Transverse colon (tissue), 4 donors: ENCODE measurements around the gene TSACC. TPM values are rescaled to one million over a fixed set of nuclear protein-coding genes. Genes with fewer than 3 reads are reported as not detected.
A peak's percentile ranks its signal among the peaks of the same experiment; 100 is the strongest.

Experiments used
- DNase-seq: peaks from one replicate; pipeline ENCODE4 v3.0.0-alpha.2; 2019
- H3K27ac ChIP-seq, 4 donors: fragments of 200-600 bp; sonication (generic); 2 replicates each; pipeline ENCODE4 v1.5.1; 2016 to 2018; ENCODE audit warnings: inconsistent platforms in 4 of 4
- H3K27me3 ChIP-seq: fragments of 200-600 bp; sonication (generic); 2 replicates; pipeline ENCODE4 v1.5.1; 2017; ENCODE audit warnings: inconsistent platforms
- H3K36me3 ChIP-seq, 4 donors: fragments of 200-600 bp; sonication (generic); 2 replicates each; pipeline ENCODE4 v1.5.1; 2017 to 2019; ENCODE audit warnings: inconsistent platforms in 4 of 4
- H3K4me1 ChIP-seq, 4 donors: fragments of 200-600 bp; sonication (generic); 2 replicates each; pipeline ENCODE4 v1.5.1; 2017 to 2020; ENCODE audit warnings: inconsistent platforms in 4 of 4
- H3K4me3 ChIP-seq, 4 donors: fragments of 200-600 bp; sonication (generic); 1 replicate in 1 of 4; 2 replicates in 3 of 4; pipeline versions ENCODE4 v1.5.1 to v1.6.1; 2017 to 2019; ENCODE audit warnings: inconsistent platforms in 4 of 4
- H3K9me3 ChIP-seq, 2 donors: fragments of 200-600 bp; sonication (generic); 2 replicates each; pipeline ENCODE4 v1.5.1; 2017 to 2019; ENCODE audit warnings: inconsistent platforms in 2 of 2
- EP300 ChIP-seq: sonication (generic); formaldehyde crosslinking; IDR thresholded peaks from one replicate; pipeline ENCODE4 v1.6.1; 2017; ENCODE audit warnings: antibody characterized with exemption, low read depth
- POLR2A ChIP-seq: fragments of 450-650 bp; IDR thresholded peaks from one replicate; pipeline ENCODE4 v1.6.1; 2016; ENCODE audit warnings: antibody characterized with exemption, mild to moderate bottlenecking, moderate library complexity
- POLR2AphosphoS5 ChIP-seq, 3 donors: sonication (generic); formaldehyde crosslinking; IDR thresholded peaks; one replicate each; pipeline ENCODE4 v1.6.1; 2016; ENCODE audit warnings: antibody characterized with exemption in 3 of 3
- WGBS, 2 donors: methylation state at CpG; one replicate each; pipeline ENCODE4 v1.1.5; 2018; ENCODE audit warnings: low coverage in 1 of 2; 5-methylcytosine and 5-hydroxymethylcytosine counted together
- in situ Hi-C, 4 donors: fragments of 200-750 bp; cut with MboI; loops; one replicate each; pipeline versions ENCODE4 v1.15.0 to v1.15.1; 2017; ENCODE audit warnings: low sequenced_read_pairs in 3 of 4, low pct_ligation_motif_present in 1 of 4, low pct_unique_long_range_greater_than_20kb in 1 of 4
- intact Hi-C: fragments of 100-400 bp; cut with DNase I; formaldehyde crosslinking; loops from one replicate; pipeline ENCODE4 v1.15.1; 2023; ENCODE audit warnings: low total_unique reads
- total RNA-seq, 4 donors: library from RNA; depleted of rRNA; stranded (reverse); fragments of >200 nt; gene quantifications; one replicate each; pipeline ENCODE4 v1.1.0, GENCODE V29; 2016
- TF ChIP-seq, protein P1 (sequence below), 5 experiments: fragments of 200-600 bp in 3 of 5; fragments of 450-650 bp in 2 of 5; sonication (generic) in 3 of 5; IDR thresholded peaks; 1 replicate in 2 of 5; 2 replicates in 3 of 5; pipeline ENCODE4 v1.5.1; 2016 to 2017; ENCODE audit warnings: antibody characterized with exemption in 5 of 5, inconsistent platforms in 3 of 5, mild to moderate bottlenecking in 2 of 5, moderate library complexity in 1 of 5

Gene TSACC
- total RNA-seq, 4 donors from 2014 or later = not detected

DNA sequence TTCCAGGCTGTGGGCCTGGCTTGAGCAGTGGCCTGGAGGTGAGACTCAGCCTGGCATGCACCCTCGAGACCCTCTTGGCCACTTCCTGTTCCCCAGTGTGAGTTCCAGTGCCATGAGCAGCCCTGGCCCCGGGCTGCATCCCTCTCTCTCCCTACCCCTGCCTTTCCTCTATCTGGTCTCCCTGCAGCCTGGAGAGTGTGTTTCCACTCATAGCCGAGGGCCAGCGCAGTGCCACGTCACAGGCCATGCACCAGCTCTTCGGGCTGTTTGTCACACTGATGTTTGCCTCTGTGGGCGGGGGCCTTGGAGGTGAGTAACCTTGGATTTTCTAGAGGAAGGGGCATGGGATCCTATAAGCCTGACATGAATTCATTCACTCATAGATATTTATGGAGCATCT is 44.2 kb downstream of the TSACC start:
- TF ChIP-seq POLR2A (no peak), EP300 (no peak), POLR2AphosphoS5 (IDR thresholded peaks at IDR 0.05) (no peak)
- TF ChIP-seq, protein P1, sequence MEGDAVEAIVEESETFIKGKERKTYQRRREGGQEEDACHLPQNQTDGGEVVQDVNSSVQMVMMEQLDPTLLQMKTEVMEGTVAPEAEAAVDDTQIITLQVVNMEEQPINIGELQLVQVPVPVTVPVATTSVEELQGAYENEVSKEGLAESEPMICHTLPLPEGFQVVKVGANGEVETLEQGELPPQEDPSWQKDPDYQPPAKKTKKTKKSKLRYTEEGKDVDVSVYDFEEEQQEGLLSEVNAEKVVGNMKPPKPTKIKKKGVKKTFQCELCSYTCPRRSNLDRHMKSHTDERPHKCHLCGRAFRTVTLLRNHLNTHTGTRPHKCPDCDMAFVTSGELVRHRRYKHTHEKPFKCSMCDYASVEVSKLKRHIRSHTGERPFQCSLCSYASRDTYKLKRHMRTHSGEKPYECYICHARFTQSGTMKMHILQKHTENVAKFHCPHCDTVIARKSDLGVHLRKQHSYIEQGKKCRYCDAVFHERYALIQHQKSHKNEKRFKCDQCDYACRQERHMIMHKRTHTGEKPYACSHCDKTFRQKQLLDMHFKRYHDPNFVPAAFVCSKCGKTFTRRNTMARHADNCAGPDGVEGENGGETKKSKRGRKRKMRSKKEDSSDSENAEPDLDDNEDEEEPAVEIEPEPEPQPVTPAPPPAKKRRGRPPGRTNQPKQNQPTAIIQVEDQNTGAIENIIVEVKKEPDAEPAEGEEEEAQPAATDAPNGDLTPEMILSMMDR (IDR thresholded peaks at IDR 0.05) = no peak
- WGBS, 2 donors = 40 to 56% methylated on average over 1 to 7 of the region's 7 CpGs
- DNase-seq = no peak
- Histone ChIP-seq H3K27ac (no peak overlapping the region), H3K36me3 (no peaks in the 10 kb centered on the region), H3K4me3 (no peak overlapping the region), H3K27me3 (peaks cover 18% of the 10 kb centered on the region), H3K4me1 (no peaks in the 10 kb centered on the region), H3K9me3 (no peaks in the 10 kb centered on the region)
- in situ Hi-C loops (loop anchor here in 2 of 4 donors (10.0 to 25.0 kb wide), 2 partner anchors 62 to 230 kb away; partner anchors contain the start of genes GPATCH4 (in 1 of the 2) and HAPLN2 (in 1 of the 2)), intact Hi-C loops (no loop called here)

- H3K9me3 ChIP-seq = no peaks in the 10 kb centered on the region
- no peaks in the 10 kb centered on the region for H3K36me3 ChIP-seq
- peak; percentile 60 for DNase-seq
- TF ChIP-seq POLR2AphosphoS5 (IDR thresholded peaks at IDR 0.05) (no peak), POLR2A (no peak)
- TF ChIP-seq, protein P1 (IDR thresholded peaks at IDR 0.05) = peak; percentile 66 to 80 (median 76)
- peaks cover 22% of the 10 kb centered on the region for H3K27me3 ChIP-seq
- in situ Hi-C loops (loop anchor here in 2 of 4 donors (10.0 to 25.0 kb wide), 2 partner anchors 62 to 229 kb away; partner anchors contain the start of genes GPATCH4 (in 1 of the 2) and HAPLN2 (in 1 of the 2)), intact Hi-C loops (no loop called here)
- no peak overlapping the region for H3K27ac ChIP-seq
- H3K4me3 ChIP-seq = no peak overlapping the region
- 45% methylated on average over 9 of the region's 9 CpGs; no CpG with 5 or more reads in 1 of the 2 donors for WGBS, 2 donors
- H3K4me1 ChIP-seq = no peaks in the 10 kb centered on the region
Measured at GRCh38 chr1:156383023-156383422, 44.7 kb downstream of the TSACC start.

DNA sequence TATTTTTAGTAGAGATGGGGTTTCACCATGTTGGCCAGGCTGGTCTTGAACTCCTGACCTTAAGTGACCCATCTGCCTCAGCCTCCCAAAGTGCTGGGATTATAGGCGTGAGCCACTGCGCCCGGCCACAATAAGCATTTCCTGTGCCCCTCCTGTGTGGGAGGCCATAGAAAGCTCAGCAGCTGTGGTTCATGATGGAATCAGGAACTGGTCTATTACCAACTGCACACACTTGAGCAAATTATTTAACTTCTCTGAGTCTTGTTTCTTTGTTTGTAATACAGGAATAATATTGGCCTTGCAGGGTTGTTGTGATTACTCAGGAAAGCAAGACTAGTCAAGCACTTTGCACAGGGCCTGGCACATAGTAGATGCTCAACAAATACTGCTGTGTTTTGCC is 45.7 kb downstream of the TSACC start:
- no peak for DNase-seq
- Histone ChIP-seq H3K4me3 (no peak overlapping the region), H3K36me3 (no peaks in the 10 kb centered on the region), H3K4me1 (no peaks in the 10 kb centered on the region), H3K27ac (no peak overlapping the region), H3K9me3 (no peaks in the 10 kb centered on the region), H3K27me3 (peaks cover 32% of the 10 kb centered on the region)
- intact Hi-C loops (no loop called here), in situ Hi-C loops (loop anchor here in 2 of 4 donors (10.0 to 25.0 kb wide), 2 partner anchors 61 to 228 kb away; partner anchors contain the start of genes GPATCH4 (in 1 of the 2) and HAPLN2 (in 1 of the 2))
- TF ChIP-seq EP300 = no peak
- TF ChIP-seq POLR2A = no peak
- TF ChIP-seq POLR2AphosphoS5 (IDR thresholded peaks at IDR 0.05) = no peak
- TF ChIP-seq, protein P1 (IDR thresholded peaks at IDR 0.05) = no peak
- 77% methylated on average over 3 of the region's 3 CpGs; no CpG with 5 or more reads in 1 of the 2 donors for WGBS, 2 donors

- H3K36me3 ChIP-seq = no peaks in the 10 kb centered on the region
- H3K9me3 ChIP-seq = no peaks in the 10 kb centered on the region
- peaks cover 39% of the 10 kb centered on the region for H3K27me3 ChIP-seq
- H3K4me1 ChIP-seq = no peaks in the 10 kb centered on the region
- intact Hi-C loops (no loop called here), in situ Hi-C loops (loop anchor here (5.0 to 25.0 kb wide), 4 partner anchors 58 to 228 kb away; partner anchors contain the start of genes GPATCH4 (in 1 of the 4) and HAPLN2 (in 1 of the 4))
- no peak overlapping the region for H3K4me3 ChIP-seq
- DNase-seq = no peak
- no peak overlapping the region for H3K27ac ChIP-seq
- 91% methylated on average over 5 of the region's 5 CpGs; no CpG with 5 or more reads in 1 of the 2 donors for WGBS, 2 donors
- no peak for TF ChIP-seq EP300
- no peak for TF ChIP-seq POLR2AphosphoS5 (IDR thresholded peaks at IDR 0.05)
- TF ChIP-seq, protein P1 (IDR thresholded peaks at IDR 0.05) = no peak
- TF ChIP-seq POLR2A = no peak
Measured at GRCh38 chr1:156384658-156385057, 46.3 kb downstream of the TSACC start.
